ENCODE results near the gene BPIFB6. TPM values are rescaled to one million over a fixed set of nuclear protein-coding genes. Genes with fewer than 3 reads are reported as not detected.

The BPIFB6 gene
- total RNA-seq, 1 experiment from 2014 or later = not detected

GRCh38 chr20:33026072-33026778, 5.2 kb upstream of the BPIFB6 start:
- ChIA-PET CTCF (no interaction called here), POLR2A (ENCODE audit: unreplicated experiment) (no interaction called here)
- Histone ChIP-seq H3K4me2 (no peak overlapping the region), H3K79me2 (ENCODE audit: low read depth) (no peaks in the 10 kb centered on the region), H3F3A (ENCODE audit: insufficient read depth, low read depth) (no peaks in the 10 kb centered on the region), H2AFZ (no peak overlapping the region), H3K27me3 (ENCODE audit: insufficient read depth, low read depth) (peaks cover 58% of the 10 kb centered on the region), H3K27ac (no peak overlapping the region), H3K9me2 (ENCODE audit: insufficient read depth) (no peaks in the 10 kb centered on the region), H3K9me3 (ENCODE audit: insufficient read depth, low read depth) (no peaks in the 10 kb centered on the region), H3K36me3 (ENCODE audit: low read depth) (no peaks in the 10 kb centered on the region), H3K4me1 (replicated peaks; ENCODE audit: insufficient read depth) (no peaks in the 10 kb centered on the region), H3K4me3 (no peak overlapping the region), H4K20me1 (ENCODE audit: insufficient read depth) (no peaks in the 10 kb centered on the region)
- DNase-seq = no peak
- intact Hi-C loops (cut with micrococcal nuclease; ENCODE audit: unreplicated experiment) = no loop called here
- no TSS peak for BruUV-seq (replicated peaks)
- TF ChIP-seq CTCF (conservative IDR thresholded peaks at IDR 0.05) (no peak), EZH2 (IDR thresholded peaks at IDR 0.05; ENCODE audit: low read depth) (no peak)

- no peak overlapping the region for H3K4me3 ChIP-seq
- TF ChIP-seq CTCF (conservative IDR thresholded peaks at IDR 0.05) = no peak
- TF ChIP-seq EZH2 (IDR thresholded peaks at IDR 0.05; ENCODE audit: low read depth) = no peak
- POLR2A ChIA-PET (ENCODE audit: unreplicated experiment) = no interaction called here
- CTCF ChIA-PET = no interaction called here
- H3K4me1 ChIP-seq (replicated peaks; ENCODE audit: insufficient read depth) = no peaks in the 10 kb centered on the region
- intact Hi-C loops (cut with micrococcal nuclease; ENCODE audit: unreplicated experiment) = no loop called here
- H3K36me3 ChIP-seq (ENCODE audit: low read depth) = no peaks in the 10 kb centered on the region
- no peak overlapping the region for H3K4me2 ChIP-seq
- no peak overlapping the region for H3K27ac ChIP-seq
- no peaks in the 10 kb centered on the region for H4K20me1 ChIP-seq (ENCODE audit: insufficient read depth)
- no peaks in the 10 kb centered on the region for H3K79me2 ChIP-seq (ENCODE audit: low read depth)
- H3F3A ChIP-seq (ENCODE audit: insufficient read depth, low read depth) = no peaks in the 10 kb centered on the region
- no peaks in the 10 kb centered on the region for H3K9me3 ChIP-seq (ENCODE audit: insufficient read depth, low read depth)
- no TSS peak for BruUV-seq (replicated peaks)
- no peak overlapping the region for H2AFZ ChIP-seq
- H3K9me2 ChIP-seq (ENCODE audit: insufficient read depth) = no peaks in the 10 kb centered on the region
- no peak for DNase-seq
- peaks cover 61% of the 10 kb centered on the region for H3K27me3 ChIP-seq (ENCODE audit: insufficient read depth, low read depth)
Measured at GRCh38 chr20:33026779-33027759, 4.4 kb upstream of the BPIFB6 start.

- no peaks in the 10 kb centered on the region for H3K36me3 ChIP-seq (ENCODE audit: low read depth)
- H3K27me3 ChIP-seq (ENCODE audit: insufficient read depth, low read depth) = peaks cover 66% of the 10 kb centered on the region
- TF ChIP-seq CTCF (conservative IDR thresholded peaks at IDR 0.05) = no peak
Measured at GRCh38 chr20:33027769-33028751, 3.4 kb upstream of the BPIFB6 start.

More at GRCh38 chr20:33027769-33028751, 3.4 kb upstream of the BPIFB6 start:
- Histone ChIP-seq H3K4me1 (replicated peaks; ENCODE audit: insufficient read depth) (no peaks in the 10 kb centered on the region), H3K9me3 (ENCODE audit: insufficient read depth, low read depth) (no peaks in the 10 kb centered on the region), H3K4me2 (no peak overlapping the region), H3K79me2 (ENCODE audit: low read depth) (no peaks in the 10 kb centered on the region), H3K27ac (no peak overlapping the region), H3F3A (ENCODE audit: insufficient read depth, low read depth) (no peaks in the 10 kb centered on the region), H2AFZ (no peak overlapping the region), H4K20me1 (ENCODE audit: insufficient read depth) (no peaks in the 10 kb centered on the region), H3K4me3 (no peak overlapping the region), H3K9me2 (ENCODE audit: insufficient read depth) (no peaks in the 10 kb centered on the region)
- intact Hi-C loops (cut with micrococcal nuclease; ENCODE audit: unreplicated experiment) = no loop called here
- ChIA-PET POLR2A (ENCODE audit: unreplicated experiment) (no interaction called here), CTCF (no interaction called here)
- BruUV-seq (replicated peaks) = no TSS peak
- no peak for DNase-seq
